Neural progenitor cell (in vitro differentiated cells): ENCODE measurements around the gene ABTB2. TPM values are rescaled to one million over a fixed set of nuclear protein-coding genes. Genes with fewer than 3 reads are reported as not detected.

Experiments used
- DNase-seq: peaks from one replicate; pipeline ENCODE4 v3.0.0-alpha.2; 2016; ENCODE audit warnings: low spot score
- H2AFZ ChIP-seq: fragments of 200-600 bp; sonication (generic); replicated peaks from 2 replicates; pipeline ENCODE4 v1.6.1; 2016; ENCODE audit warnings: antibody characterized with exemption
- H3F3A ChIP-seq: fragments of 200-600 bp; sonication (generic); 2 replicates; pipeline ENCODE4 v1.6.1; 2016; ENCODE audit warnings: antibody characterized with exemption, low read depth
- H3K27ac ChIP-seq: fragments of 200-600 bp; sonication (generic); 2 replicates; pipeline ENCODE4 v1.5.1; 2016; ENCODE audit warnings: mild to moderate bottlenecking
- H3K27me3 ChIP-seq: fragments of 200-600 bp; sonication (generic); 2 replicates; pipeline ENCODE4 v1.6.1; 2016; ENCODE audit warnings: mild to moderate bottlenecking, moderate library complexity
- H3K36me3 ChIP-seq: fragments of 200-600 bp; sonication (generic); 2 replicates; pipeline ENCODE4 v1.5.1; 2016
- H3K4me1 ChIP-seq: fragments of 200-600 bp; sonication (generic); 2 replicates; pipeline ENCODE4 v1.6.1; 2016; ENCODE audit warnings: mixed run types
- H3K4me2 ChIP-seq: fragments of 200-600 bp; sonication (generic); 2 replicates; pipeline ENCODE4 v1.6.1; 2016
- H3K4me3 ChIP-seq: fragments of 200-600 bp; sonication (generic); 2 replicates; pipeline ENCODE4 v1.5.1; 2016
- H3K79me2 ChIP-seq: fragments of 200-600 bp; sonication (generic); 2 replicates; pipeline ENCODE4 v1.6.1; 2016; ENCODE audit warnings: low read depth
- H3K9ac ChIP-seq: fragments of 200-600 bp; sonication (generic); 2 replicates; pipeline ENCODE4 v1.6.1; 2016
- H3K9me3 ChIP-seq: fragments of 200-600 bp; sonication (generic); 2 replicates; pipeline ENCODE4 v1.5.1; 2016; ENCODE audit warnings: low read depth
- H4K20me1 ChIP-seq: fragments of 200-600 bp; sonication (generic); 2 replicates; pipeline ENCODE4 v1.6.1; 2016; ENCODE audit warnings: low read depth
- H3K27ac Mint-ChIP-seq: 3 replicates; pipeline ENCODE4 v1.8.0; 2021; ENCODE audit warnings: mixed read lengths
- H3K27me3 Mint-ChIP-seq: 2 replicates; pipeline ENCODE4 v1.8.0; 2022; ENCODE audit warnings: low read depth, mild to moderate bottlenecking, inconsistent platforms, moderate library complexity, mixed read lengths; ENCODE audit not compliant: insufficient read depth
- H3K36me3 Mint-ChIP-seq: 3 replicates; pipeline ENCODE4 v1.8.0; 2021; ENCODE audit warnings: mixed read lengths
- H3K4me1 Mint-ChIP-seq: 3 replicates; pipeline ENCODE4 v1.8.0; 2021; ENCODE audit warnings: mixed read lengths
- H3K4me3 Mint-ChIP-seq: 3 replicates; pipeline ENCODE4 v1.8.0; 2021; ENCODE audit warnings: mild to moderate bottlenecking, moderate library complexity, mixed read lengths
- H3K9me3 Mint-ChIP-seq: 3 replicates; pipeline ENCODE4 v1.8.0; 2020; ENCODE audit warnings: mixed read lengths
- CTCF ChIP-seq: fragments of 200-600 bp; sonication (generic); IDR thresholded peaks from 2 replicates; pipeline ENCODE4 v1.5.1; 2017; ENCODE audit warnings: antibody characterized with exemption, mild to moderate bottlenecking
- EZH2 ChIP-seq: fragments of 200-600 bp; sonication (generic); IDR thresholded peaks from 2 replicates; pipeline ENCODE4 v1.6.1; 2017; ENCODE audit warnings: antibody characterized with exemption, mild to moderate bottlenecking, moderate library complexity
- EZH2phosphoT487 ChIP-seq: fragments of 200-600 bp; sonication (generic); IDR thresholded peaks from 2 replicates; pipeline ENCODE4 v1.6.1; 2017; ENCODE audit warnings: antibody characterized with exemption
- total RNA-seq: library from RNA; depleted of rRNA; stranded (reverse); fragments of >200 nt; gene quantifications from 2 replicates; pipeline ENCODE4 v1.2.3, GENCODE V29; 2015; ENCODE audit warnings: low replicate concordance

Gene ABTB2
- total RNA-seq, 1 donor from 2014 or later = 0.37 TPM

GRCh38 chr11:34224434-34224966 is 133.3 kb downstream of the ABTB2 start:
- H3K27me3 ChIP-seq = no peaks in the 10 kb centered on the region
- no peak overlapping the region for H3K27ac ChIP-seq
- no peaks in the 10 kb centered on the region for H3K36me3 ChIP-seq
- H3K4me2 ChIP-seq = no peak overlapping the region
- Mint-ChIP-seq H3K4me1 (peaks cover 11% of the 10 kb centered on the region), H3K27me3 (peaks cover 12% of the 10 kb centered on the region), H3K9me3 (peaks cover under 1% of the 10 kb centered on the region), H3K36me3 (no peaks in the 10 kb centered on the region), H3K27ac (no peak overlapping the region), H3K4me3 (no peak overlapping the region)
- H3F3A ChIP-seq = no peaks in the 10 kb centered on the region
- H2AFZ ChIP-seq = no peak overlapping the region
- DNase-seq = no peak
- H3K9me3 ChIP-seq = no peaks in the 10 kb centered on the region
- H3K4me1 ChIP-seq = peaks cover 13% of the 10 kb centered on the region
- H3K4me3 ChIP-seq = no peak overlapping the region
- no peaks in the 10 kb centered on the region for H3K79me2 ChIP-seq
- TF ChIP-seq CTCF = no peak
- TF ChIP-seq EZH2phosphoT487 = no peak
- TF ChIP-seq EZH2 = no peak
- H4K20me1 ChIP-seq = no peaks in the 10 kb centered on the region
- H3K9ac ChIP-seq = no peak overlapping the region

- Histone ChIP-seq H3K9ac (no peak overlapping the region), H3K27ac (no peak overlapping the region), H3F3A (no peaks in the 10 kb centered on the region), H3K4me3 (no peak overlapping the region), H3K27me3 (no peaks in the 10 kb centered on the region), H3K9me3 (no peaks in the 10 kb centered on the region), H3K4me1 (peaks cover 13% of the 10 kb centered on the region), H3K4me2 (no peak overlapping the region), H3K79me2 (no peaks in the 10 kb centered on the region), H2AFZ (no peak overlapping the region), H4K20me1 (no peaks in the 10 kb centered on the region), H3K36me3 (no peaks in the 10 kb centered on the region)
- Mint-ChIP-seq H3K36me3 (no peaks in the 10 kb centered on the region), H3K4me3 (no peak overlapping the region), H3K4me1 (peaks cover 11% of the 10 kb centered on the region), H3K27ac (no peak overlapping the region), H3K27me3 (peaks cover 15% of the 10 kb centered on the region), H3K9me3 (no peaks in the 10 kb centered on the region)
- DNase-seq = no peak
- TF ChIP-seq CTCF (no peak), EZH2 (no peak), EZH2phosphoT487 (no peak)
These were observed 133.9 kb downstream of the ABTB2 start for GRCh38 chr11:34223907-34224306.

- Mint-ChIP-seq H3K4me1 (peaks cover 11% of the 10 kb centered on the region), H3K4me3 (no peak overlapping the region), H3K36me3 (no peaks in the 10 kb centered on the region), H3K27me3 (peaks cover 15% of the 10 kb centered on the region), H3K9me3 (no peaks in the 10 kb centered on the region), H3K27ac (peak overlapping the region; percentile 51)
- H3K27me3 ChIP-seq = no peaks in the 10 kb centered on the region
- no peaks in the 10 kb centered on the region for H3F3A ChIP-seq
- H2AFZ ChIP-seq = no peak overlapping the region
- TF ChIP-seq EZH2 (no peak), CTCF (no peak), EZH2phosphoT487 (no peak)
- no peaks in the 10 kb centered on the region for H3K79me2 ChIP-seq
- no peaks in the 10 kb centered on the region for H3K9me3 ChIP-seq
- H3K27ac ChIP-seq = no peak overlapping the region
- H3K36me3 ChIP-seq = no peaks in the 10 kb centered on the region
- DNase-seq = peak; percentile 30
- H3K4me3 ChIP-seq = no peak overlapping the region
- H3K4me2 ChIP-seq = no peak overlapping the region
- peaks cover 13% of the 10 kb centered on the region for H3K4me1 ChIP-seq
- no peak overlapping the region for H3K9ac ChIP-seq
- no peaks in the 10 kb centered on the region for H4K20me1 ChIP-seq
These were observed 134.6 kb downstream of the ABTB2 start for GRCh38 chr11:34223021-34223813.
